ENCODE data around the gene F2RL1. TPM values are rescaled to one million over a fixed set of nuclear protein-coding genes. Genes with fewer than 3 reads are reported as not detected.
A peak's percentile ranks its signal among the peaks of the same experiment; 100 is the strongest.

F2RL1 gene
- total and polyA plus RNA-seq, 2 experiments from 2014 or later, result 130 to 210 TPM

DNA sequence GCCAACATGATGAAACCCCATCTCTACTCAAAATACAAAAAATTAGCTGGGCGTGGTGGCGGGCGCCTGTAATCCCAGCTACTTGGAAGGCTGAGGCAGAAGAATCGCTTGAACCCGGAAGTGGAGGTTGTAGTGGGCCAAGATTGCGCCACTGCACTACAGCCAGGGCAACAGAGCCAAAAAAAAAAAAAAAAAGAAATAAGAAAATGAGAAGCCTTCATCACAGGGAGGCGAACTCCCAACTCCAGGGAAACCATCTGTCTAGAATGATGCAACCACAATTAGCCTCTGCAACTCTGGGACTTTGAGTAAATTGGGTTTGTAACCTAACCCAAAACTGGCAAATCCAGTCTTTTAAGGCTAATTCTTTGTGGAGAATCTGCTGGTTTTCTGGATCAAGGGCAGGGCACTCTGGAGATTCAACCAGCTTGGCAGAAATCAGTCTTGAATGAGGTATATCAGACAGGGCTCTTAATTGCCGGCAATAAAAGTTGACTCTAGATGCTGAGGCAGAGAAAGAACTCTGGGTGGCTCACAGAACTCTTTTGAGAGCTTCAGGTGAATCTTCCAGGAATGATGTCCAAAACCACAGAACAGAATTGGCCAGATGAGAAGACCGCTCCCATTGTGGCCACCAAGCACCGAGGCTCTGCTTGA lies 40.9 kb downstream of the F2RL1 start:
- Histone ChIP-seq H3K9me2 (replicated peaks; ENCODE audit: insufficient read depth) (no peaks in the 10 kb centered on the region), H3K27me3 (no peaks in the 10 kb centered on the region), H3K4me1 (ENCODE audit: insufficient read depth) (peaks cover 11% of the 10 kb centered on the region), H3K79me2 (no peaks in the 10 kb centered on the region), H2AFZ (no peak overlapping the region), H3K4me3 (no peak overlapping the region), H3K9me3 (ENCODE audit: low read depth) (no peaks in the 10 kb centered on the region), H4K20me1 (ENCODE audit: insufficient read depth, poor library complexity, severe bottlenecking) (no peaks in the 10 kb centered on the region), H3K27ac (no peak overlapping the region), H3K36me3 (replicated peaks; ENCODE audit: insufficient read depth, low read depth) (no peaks in the 10 kb centered on the region), H3K4me2 (no peak overlapping the region)
- no peak for DNase-seq (ENCODE audit: low spot score)
- TF ChIP-seq, protein P1, sequence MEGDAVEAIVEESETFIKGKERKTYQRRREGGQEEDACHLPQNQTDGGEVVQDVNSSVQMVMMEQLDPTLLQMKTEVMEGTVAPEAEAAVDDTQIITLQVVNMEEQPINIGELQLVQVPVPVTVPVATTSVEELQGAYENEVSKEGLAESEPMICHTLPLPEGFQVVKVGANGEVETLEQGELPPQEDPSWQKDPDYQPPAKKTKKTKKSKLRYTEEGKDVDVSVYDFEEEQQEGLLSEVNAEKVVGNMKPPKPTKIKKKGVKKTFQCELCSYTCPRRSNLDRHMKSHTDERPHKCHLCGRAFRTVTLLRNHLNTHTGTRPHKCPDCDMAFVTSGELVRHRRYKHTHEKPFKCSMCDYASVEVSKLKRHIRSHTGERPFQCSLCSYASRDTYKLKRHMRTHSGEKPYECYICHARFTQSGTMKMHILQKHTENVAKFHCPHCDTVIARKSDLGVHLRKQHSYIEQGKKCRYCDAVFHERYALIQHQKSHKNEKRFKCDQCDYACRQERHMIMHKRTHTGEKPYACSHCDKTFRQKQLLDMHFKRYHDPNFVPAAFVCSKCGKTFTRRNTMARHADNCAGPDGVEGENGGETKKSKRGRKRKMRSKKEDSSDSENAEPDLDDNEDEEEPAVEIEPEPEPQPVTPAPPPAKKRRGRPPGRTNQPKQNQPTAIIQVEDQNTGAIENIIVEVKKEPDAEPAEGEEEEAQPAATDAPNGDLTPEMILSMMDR (IDR thresholded peaks at IDR 0.05; ENCODE audit: poor library complexity), result no peak
- TF ChIP-seq EZH2 (IDR thresholded peaks at IDR 0.05; ENCODE audit: borderline replicate concordance) (no peak), EZH2phosphoT487 (IDR thresholded peaks at IDR 0.05; ENCODE audit: low read depth, severe bottlenecking, unreplicated experiment) (no peak)
- WGBS (ENCODE audit: low lambda C conversion rate, missing lambda C conversion rate), result 95% methylated on average over 10 of the region's 10 CpGs

GRCh38 chr5:76861612-76862011 lies 42.8 kb downstream of the F2RL1 start:
- Histone ChIP-seq H3K9me3 (ENCODE audit: low read depth) (no peaks in the 10 kb centered on the region), H3K36me3 (replicated peaks; ENCODE audit: insufficient read depth, low read depth) (no peaks in the 10 kb centered on the region), H3K79me2 (no peaks in the 10 kb centered on the region), H2AFZ (no peak overlapping the region), H3K9me2 (replicated peaks; ENCODE audit: insufficient read depth) (no peaks in the 10 kb centered on the region), H3K27me3 (no peaks in the 10 kb centered on the region), H3K27ac (no peak overlapping the region), H3K4me2 (no peak overlapping the region), H3K4me3 (no peak overlapping the region), H4K20me1 (ENCODE audit: insufficient read depth, poor library complexity, severe bottlenecking) (no peaks in the 10 kb centered on the region), H3K4me1 (ENCODE audit: insufficient read depth) (peaks cover 4% of the 10 kb centered on the region)
- DNase-seq (ENCODE audit: low spot score), result no peak
- 80% methylated on average over 5 of the region's 5 CpGs for WGBS (ENCODE audit: low lambda C conversion rate, missing lambda C conversion rate)
- TF ChIP-seq EZH2phosphoT487 (IDR thresholded peaks at IDR 0.05; ENCODE audit: low read depth, severe bottlenecking, unreplicated experiment), result no peak
- TF ChIP-seq, protein P1 (IDR thresholded peaks at IDR 0.05; ENCODE audit: poor library complexity), result no peak
- no peak for TF ChIP-seq EZH2 (IDR thresholded peaks at IDR 0.05; ENCODE audit: borderline replicate concordance)

DNA sequence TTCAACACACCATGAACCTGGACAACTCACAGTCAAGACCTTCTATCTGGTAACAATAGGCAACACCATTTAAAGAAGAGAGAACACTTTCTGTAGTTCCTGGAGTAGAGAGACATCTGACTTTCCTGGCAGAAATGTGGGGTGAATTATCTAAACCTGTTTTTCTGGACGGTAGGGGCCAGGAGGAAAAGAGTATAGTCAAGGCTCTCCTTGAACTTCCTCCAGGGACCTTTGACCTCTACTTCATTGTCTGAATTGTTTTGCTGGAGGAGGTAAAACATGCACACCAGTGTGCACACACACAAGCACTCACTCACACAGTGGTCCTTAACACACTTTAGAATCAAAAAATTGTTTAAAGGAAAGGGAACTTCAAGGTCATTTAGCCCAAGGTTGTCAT lies 44.2 kb downstream of the F2RL1 start:
- Histone ChIP-seq H3K79me2 (no peaks in the 10 kb centered on the region), H3K4me2 (no peak overlapping the region), H3K27ac (peak overlapping the region; percentile 51), H3K9me3 (ENCODE audit: low read depth) (no peaks in the 10 kb centered on the region), H2AFZ (peak overlapping the region; percentile 25), H3K9me2 (replicated peaks; ENCODE audit: insufficient read depth) (no peaks in the 10 kb centered on the region), H3K27me3 (no peaks in the 10 kb centered on the region), H3K36me3 (replicated peaks; ENCODE audit: insufficient read depth, low read depth) (no peaks in the 10 kb centered on the region), H3K4me1 (ENCODE audit: insufficient read depth) (peaks cover 4% of the 10 kb centered on the region), H3K4me3 (no peak overlapping the region), H4K20me1 (ENCODE audit: insufficient read depth, poor library complexity, severe bottlenecking) (no peaks in the 10 kb centered on the region)
- DNase-seq (ENCODE audit: low spot score), result no peak
- TF ChIP-seq, protein P1 (IDR thresholded peaks at IDR 0.05; ENCODE audit: poor library complexity), result no peak
- TF ChIP-seq EZH2phosphoT487 (IDR thresholded peaks at IDR 0.05; ENCODE audit: low read depth, severe bottlenecking, unreplicated experiment) (no peak), EZH2 (IDR thresholded peaks at IDR 0.05; ENCODE audit: borderline replicate concordance) (no peak)
- 33% methylated on average over 1 of the region's 1 CpG for WGBS (ENCODE audit: low lambda C conversion rate, missing lambda C conversion rate)

All from hepatocyte (in vitro differentiated cells).